ENCODE measurements around the gene CRYL1.

The CRYL1 gene

DNA sequence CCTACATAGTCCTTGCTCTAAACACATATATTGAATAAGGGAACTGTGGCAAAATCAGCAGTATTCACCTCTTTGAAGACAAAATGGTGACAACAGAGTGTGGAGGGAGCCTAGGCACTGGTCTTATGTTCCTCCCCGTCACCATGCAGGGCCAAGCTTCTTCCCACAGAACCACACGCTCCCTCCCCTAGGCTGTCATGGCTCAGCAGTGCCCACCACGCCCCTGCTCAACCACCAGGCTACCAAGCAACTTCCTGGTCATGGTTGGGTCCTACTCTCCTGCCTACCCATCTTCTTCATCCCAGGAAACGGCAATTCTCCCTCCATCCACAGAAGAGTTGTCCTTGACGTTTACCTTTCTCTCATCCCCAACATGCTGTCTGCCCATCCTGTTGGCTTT lies 126.1 kb downstream of the CRYL1 start:
- DNase-seq (ENCODE audit: low read depth), result no peak

DNA sequence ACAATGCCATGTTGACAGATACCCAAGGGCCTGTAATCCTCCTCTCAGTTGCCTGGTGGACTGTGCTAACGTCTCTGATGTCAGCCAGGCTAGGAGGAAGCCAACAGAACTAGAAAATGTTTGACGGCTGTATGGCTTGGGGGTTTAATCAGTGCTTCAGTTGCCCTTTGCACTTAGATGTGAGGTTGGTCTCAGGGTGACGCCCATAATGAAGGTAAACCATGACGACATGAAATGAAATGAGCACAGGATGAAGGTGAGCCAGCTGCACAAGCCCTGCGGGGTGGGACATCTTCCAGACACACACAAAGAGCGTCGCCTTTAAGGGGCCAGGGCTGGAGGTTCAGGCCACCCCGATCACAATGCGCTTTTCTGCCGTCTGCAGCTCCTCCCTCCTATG lies 127.2 kb downstream of the CRYL1 start:
- DNase-seq (ENCODE audit: low read depth), result no peak

DNA sequence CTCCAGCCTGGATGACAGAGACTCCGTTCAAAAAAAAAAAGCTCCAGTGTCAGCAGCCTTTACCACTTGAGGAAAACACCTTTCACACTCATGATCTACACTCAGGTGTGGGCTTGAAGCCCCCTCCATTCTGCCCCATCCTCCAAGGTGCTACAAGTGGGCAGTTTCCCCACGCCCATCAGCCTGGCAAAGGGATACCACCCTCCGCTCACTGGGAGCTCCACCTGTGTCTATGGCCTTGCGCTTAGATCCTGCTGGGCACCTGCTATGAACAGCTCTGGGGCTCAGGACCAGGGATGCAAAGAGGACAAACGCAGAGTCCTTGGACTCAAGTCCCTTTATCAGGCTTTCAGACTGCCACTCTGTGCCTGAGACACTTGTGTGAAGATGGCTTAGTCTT lies 127.8 kb downstream of the CRYL1 start:
- no peak for DNase-seq (ENCODE audit: low read depth)

DNA sequence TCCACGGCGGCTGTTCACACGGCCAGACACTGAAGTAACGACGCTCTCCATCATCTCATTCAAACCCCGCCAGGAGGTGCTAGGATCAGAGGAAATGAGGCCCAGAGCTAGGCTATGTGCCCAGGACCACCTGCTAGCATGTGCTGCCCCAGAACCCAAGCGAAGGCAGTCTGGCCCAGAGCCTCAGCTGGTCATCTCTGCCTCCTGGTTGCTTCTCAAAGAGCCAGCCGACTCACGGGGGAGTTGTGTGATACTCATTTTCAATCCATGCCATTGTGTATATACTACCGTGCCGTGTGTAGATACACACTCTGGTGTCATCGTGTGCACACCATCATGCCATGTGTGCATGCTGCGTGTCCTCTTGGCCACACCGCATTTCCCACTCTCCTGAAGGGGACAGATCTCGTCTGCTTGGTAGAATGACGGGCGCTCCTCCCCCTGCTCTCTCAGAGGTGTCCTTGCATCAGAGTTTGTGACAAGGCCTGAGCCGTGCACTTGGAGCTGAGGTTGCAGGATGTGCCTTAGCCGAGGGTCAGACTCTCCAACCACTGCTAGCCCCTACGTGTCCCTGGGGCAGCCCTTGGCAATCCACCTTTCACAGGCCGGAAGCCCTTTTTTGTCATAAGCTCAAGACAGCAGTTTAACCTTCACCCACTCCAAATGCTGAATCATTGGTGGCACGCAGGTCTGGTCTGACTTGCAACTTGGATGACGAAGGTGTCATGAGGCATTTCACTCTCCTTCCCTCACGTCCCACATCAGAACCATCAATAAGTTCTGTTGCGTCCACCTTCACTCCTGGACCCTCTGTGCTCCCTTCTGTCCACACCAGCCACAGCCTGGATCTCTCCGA lies 130.4 kb downstream of the CRYL1 start:
- DNase-seq (ENCODE audit: low read depth), result no peak

DNA sequence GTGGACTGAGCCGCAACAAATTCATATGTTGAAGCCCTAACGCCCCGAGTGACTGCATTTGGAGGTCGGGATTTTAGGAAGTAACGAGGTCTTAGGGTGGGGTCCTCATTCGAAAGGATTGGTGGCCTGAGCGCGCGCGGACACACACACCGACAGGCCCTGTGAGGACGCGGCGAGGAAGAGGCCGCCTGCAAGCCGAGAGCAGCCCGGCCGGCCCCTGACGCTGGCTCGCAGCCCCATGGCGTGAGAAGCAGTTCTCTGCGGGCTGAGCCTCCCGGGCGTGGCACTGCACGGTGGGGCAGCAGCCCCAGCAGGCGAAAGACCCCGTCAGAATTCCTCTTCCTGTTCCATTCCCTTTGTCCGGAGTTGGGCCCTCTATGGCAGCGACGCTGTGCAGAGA lies 131.2 kb downstream of the CRYL1 start:
- no peak for DNase-seq (ENCODE audit: low read depth)

DNA sequence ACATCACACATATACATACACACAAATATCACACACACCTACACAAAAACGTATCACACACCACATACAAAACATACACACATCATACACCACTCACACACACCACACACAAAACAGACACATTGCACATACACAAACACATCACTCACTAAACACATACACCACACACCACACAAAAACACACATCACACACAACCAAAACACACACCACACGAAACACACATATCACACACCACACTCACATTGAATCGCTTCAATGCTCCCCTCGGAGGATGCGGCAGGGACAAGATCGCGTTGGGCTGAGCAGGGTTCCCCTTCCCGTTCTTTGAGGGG lies 131.5 kb downstream of the CRYL1 start:
- DNase-seq (ENCODE audit: low read depth), result no peak

DNA sequence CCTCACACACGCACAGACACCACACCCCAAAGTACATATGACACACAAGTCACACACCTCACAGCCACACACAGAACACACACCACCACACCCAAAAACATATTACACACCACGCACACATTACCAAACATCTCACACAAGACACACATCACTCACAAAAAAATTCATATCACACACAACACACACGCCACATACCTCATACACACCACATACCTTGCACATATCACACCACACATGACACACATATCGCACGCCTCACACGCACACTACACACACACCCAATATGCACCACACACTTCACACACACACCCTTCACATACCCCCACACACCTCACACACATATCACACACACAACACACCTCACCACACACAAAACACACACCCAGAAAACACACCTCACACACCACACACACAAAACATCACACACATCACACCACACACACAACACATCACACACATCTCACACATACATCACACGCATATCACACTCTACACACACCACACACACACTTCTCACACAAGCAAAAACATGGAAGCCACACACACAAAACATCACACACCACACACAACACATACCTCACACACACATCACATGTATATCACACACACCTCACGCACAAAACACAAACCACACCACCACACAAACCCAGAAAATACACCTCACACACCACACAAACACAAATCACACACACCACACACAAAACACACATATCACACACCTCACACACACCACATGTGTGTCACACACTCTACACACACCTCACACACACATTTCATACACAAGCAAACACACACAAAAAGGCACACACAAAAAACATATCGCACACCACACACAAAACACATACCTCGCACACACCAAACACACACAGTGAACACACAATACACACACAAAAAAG lies 132.1 kb downstream of the CRYL1 start:
- DNase-seq (ENCODE audit: low read depth), result no peak

DNA sequence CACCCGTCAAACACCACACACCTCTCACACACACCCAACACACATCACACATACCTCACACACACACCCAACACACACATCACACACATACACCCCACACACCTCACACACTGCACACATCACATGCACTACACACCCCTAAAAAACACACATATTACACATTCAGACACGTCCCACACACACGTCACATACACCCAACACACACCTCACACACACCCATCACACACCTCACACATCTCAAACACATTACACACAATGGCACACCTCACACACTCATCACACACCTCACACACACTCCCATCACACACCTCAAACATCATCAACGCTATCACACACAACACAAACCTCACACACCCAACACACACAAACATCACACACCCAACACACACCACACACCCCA lies 133.1 kb downstream of the CRYL1 start:
- DNase-seq (ENCODE audit: low read depth), result no peak

DNA sequence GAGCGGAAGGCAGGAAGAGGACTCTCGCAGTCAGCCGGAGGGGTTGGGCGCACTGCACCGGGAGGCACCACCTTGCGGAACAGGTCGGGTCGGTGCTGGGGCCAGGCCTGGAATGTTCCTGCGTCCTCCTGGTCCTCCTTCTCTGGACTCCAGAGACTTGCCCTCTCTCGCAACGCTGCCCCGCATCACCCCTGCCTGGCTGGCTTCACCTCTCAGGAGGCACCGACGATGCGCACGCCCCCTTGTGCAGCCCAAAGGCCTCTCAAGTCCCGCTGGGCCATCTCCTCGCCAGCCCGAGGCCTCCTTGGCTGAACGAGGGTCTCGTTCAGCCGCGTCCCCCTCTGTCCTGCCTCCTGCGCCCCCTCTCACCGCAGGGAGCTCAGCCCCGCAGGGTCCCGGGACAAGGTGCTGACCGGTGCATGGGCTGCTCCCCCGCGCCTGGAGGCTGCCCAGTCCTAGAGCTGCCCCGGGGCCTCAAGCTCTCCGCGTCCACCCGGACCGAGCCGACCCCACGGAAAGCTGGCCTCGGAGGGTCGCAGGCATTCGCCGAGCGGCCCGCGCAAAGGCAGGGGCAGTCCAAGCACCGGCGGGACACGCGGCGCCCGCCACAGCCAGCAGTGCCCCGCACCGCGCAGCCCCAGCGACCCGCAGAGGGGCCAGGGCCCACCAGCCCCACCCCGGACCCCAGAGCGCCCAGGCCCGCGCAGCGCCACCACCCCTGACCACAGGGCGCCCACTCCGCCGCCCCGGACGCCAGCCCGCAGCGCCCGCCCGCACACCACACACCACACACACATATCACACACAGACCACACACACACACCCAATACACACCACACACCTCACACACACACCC lies 133.8 kb downstream of the CRYL1 start:
- DNase-seq (ENCODE audit: low read depth), result no peak

DNA sequence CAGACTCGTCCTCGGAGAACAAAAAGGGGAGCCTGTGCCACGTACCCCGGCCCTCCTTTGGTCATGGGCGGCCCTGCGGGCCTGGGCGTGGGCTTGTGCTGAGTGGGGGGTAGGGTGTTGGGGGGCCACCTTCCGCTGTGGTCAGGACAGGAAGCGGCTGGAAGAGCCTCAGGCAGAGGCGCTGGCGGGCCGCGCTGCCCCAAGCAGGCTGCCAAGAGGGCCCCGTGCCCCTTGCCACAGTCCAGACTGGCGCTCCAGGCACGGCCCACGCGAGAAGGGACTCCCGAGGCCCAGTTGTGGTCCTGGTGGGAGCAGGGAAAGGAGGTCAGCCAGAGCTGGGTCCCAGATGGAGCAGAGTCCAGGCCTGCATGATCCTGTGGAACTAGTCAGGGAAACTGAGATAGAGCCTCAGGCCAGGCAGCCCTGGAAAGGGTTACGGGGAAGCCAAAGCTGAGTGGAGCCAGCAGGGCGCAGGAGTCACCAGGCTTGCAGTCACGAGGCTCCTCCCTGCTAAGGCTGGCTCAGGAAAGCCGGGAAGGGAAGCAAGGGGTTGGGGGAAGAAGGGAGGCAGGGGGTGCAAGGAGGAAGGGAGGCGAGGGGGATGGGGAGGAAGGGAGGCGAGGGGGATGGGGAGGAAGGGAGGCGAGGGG lies 135.0 kb downstream of the CRYL1 start:
- no peak for DNase-seq (ENCODE audit: low read depth)

DNA sequence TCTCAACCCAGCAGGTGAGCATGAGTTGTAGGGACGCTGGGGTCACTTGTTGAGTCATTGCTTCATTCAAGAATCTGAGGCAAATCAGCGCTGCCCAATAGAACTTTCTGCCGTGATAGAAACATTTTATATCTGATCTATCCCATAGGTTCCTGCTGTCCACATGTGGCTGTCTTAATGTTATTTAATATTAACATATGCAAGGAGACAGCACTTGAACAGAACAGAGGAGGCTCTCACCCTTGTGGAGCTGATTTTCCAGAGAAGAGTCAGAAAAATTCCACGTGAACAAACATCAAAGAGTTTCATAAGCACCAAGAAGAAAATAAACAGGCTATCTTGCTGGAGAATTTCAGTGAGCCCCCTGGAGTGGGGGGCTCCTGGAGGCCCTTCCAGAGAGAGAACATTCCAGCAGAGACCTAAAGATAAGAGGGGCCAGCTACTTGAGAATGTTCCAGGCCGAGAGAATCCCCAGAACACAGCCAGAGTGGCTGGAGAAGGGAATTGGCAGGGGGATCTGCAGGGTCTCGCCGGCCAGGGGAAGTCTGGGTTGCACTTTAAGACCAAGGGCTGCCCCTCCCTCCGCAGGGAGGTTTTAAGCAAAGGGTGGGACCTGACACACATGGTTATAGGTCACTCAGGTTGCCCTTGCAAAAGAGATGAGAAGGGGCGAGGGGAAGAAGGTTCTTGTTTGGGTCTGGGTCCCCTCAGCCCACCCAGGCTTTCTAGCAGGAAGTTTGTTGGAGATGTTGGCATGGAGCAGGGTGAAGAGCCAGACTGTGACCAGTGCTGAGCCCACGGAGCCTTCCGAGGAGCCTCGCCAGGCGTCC lies 135.7 kb downstream of the CRYL1 start:
- no peak for DNase-seq (ENCODE audit: low read depth)

DNA sequence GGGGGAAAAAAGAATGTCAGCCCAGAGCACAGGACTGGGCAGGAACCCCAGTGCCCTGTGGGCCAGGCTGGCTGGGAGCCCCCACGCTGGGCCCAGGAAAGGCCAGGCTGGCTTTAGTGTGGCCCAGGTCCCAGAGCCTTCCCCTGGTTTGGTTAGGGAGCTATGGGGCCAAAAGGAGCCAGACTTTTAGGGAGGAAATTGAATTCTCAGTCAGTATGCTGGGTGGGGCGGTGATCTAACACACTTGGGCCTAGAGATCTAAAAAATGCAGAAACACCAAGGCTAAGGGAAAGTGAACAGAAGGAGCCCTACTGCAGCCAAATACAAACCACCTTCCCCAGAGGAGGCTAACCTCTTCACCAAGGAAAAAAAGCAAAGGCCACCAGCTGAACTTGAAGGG lies 137.5 kb downstream of the CRYL1 start:
- DNase-seq (ENCODE audit: low read depth), result no peak

DNA sequence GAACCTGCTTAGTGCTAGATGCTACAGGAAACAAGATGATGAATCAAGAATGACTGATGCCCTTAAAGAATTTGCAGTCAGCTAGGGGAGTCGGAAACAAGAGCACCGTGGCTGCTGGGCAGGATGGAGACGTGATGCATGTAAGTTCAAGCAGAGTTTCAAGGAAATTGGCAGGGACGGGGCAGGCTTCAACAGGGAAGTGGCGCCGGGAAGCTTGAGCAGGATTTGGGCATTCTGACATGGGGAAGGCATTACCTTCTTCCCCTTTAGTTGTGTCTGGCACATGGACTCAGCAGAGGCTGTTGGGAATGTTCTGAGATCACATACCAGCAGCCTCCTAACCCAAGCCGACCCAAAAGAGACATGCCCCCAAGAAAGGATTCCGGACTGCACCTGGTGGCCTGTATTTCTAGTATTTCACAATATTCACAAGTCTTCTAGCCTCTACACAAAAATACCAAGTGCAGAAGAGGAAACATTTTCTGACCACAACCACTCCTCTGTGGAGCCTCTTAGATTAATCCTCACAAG lies 138.2 kb downstream of the CRYL1 start:
- no peak for DNase-seq (ENCODE audit: low read depth)

DNA sequence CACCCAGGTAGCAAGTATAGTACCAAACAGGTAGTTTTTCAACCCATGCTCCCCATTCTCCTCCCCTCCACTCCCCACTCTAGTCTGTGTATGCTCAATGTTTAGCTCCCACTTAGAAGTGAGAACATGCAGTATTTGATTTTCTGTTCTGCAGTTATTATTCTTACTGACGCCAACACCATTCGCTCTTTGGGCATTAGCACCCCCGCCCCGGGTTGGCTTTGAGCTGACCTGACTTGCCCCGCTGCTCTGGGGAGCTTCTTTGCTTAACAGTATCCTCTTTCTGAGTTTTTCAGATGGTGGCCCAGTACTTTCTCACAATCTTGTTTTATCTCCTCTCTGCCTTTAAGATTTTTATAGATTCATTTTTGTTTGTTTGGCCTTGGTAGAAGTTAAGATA lies 138.7 kb downstream of the CRYL1 start:
- DNase-seq (ENCODE audit: low read depth), result no peak

DNA sequence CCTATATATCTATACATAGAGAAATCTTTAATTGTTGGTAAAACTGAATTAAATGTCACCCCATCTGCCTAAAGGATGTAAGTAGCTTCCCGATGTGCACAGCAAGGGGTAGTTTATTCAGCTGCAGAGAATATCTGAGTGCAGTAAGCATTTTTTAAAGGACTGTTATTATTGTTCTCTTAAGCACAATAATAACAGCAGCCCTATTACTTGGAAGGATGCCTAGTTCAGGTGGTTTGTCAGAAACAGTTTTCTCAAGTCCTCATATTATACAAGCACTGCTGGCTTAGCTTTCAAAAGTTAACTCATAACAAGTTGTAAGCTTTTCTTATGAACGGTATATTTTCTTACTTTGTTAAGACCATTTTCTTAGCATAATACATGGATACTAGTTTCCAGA lies 142.6 kb downstream of the CRYL1 start:
- DNase-seq (ENCODE audit: low read depth), result no peak

DNA sequence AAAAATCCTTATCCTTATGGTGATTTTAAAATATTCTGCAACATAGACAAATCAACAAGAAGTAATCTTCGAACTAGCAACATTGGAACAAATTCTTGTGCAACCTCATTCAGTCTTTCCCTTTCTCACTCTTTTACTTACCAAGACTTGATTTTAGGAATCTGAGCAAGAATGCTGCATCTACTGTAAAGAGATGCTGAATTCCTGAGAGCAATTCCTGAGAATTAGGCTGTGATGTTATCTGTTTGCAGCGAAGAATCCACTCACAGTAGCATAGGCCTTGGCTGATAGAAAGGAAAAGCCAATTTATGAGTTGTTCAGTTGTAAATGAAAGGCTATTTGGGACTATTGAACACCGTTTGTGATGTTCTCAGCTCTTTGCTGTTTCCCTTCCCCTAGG lies 144.3 kb downstream of the CRYL1 start:
- DNase-seq (ENCODE audit: low read depth), result no peak

DNA sequence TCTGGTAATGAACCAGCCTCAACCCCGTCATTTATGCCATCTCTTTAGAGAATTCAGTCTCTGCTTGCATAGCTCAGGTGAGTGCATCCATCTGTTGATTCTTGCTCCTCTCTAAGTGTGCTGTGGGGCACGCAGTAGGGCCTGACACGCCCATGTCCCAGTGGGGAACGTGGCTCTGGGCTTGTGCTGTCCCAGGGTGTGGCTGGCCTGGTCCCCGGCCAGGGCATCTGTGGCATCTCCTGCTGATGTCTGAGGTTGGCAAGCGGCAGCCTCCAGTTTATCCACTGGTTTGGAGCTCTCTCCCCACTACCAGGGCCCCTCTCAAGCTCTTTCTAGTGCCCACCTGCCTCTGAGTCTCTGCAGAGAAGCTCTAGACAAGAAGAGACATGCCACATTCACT lies 146.9 kb downstream of the CRYL1 start:
- DNase-seq (ENCODE audit: low read depth), result no peak

DNA sequence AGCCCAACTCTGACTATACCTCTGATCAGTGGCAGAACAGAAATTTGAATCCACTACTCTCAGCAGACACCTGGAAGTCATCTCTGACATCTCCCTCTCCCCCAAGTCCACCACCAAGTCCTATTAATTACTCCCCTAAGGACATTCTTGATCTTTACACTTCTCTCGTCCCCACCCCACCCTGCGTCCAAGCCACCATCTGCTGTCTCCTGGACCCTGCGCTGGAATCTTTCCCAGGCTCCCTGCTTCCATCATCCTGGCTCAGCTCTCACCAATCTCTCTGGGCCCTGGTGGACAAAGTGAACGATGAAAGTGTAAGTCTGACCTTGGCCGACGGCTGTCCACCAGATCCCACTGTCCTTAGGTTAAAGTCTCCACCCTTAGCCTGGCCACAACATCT lies 147.9 kb downstream of the CRYL1 start:
- DNase-seq (ENCODE audit: low read depth), result no peak

DNA sequence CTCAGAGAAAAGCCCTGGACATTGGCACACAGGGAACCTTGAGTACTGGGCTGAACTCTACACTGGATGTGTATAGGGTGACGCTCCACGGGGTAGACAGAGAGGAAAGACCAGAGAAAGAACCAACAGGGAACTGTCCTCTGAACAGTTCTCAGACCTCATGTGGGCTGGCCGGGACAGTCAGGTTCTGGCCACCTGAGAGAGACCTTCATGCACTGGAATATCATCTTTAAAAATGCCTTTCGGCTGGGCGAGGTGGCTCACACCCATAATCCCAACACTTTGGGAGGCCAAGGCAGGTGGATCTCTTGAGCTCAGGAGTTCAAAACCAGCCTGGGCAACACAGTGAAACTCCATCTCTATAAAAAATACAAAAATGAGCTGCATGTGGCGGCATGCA lies 149.8 kb downstream of the CRYL1 start:
- DNase-seq (ENCODE audit: low read depth), result no peak

DNA sequence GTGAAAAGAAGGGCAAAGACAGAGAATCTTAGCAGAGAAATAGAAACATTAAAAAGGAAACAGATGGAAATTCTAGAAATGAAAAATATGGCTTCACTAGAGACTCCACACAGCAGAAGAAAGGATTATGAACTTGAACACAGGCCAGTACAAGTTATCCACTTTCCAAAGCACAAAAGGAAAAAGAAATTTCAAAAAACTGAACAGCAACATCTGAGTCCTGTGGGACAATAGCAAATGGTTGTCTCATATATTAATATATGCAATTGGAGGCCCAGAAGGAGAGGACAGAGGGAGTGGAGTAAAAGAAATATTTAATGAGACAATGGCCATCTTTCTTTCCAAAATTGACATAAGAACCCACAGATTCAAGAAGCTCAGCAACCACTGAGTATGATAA lies 151.8 kb downstream of the CRYL1 start:
- DNase-seq (ENCODE audit: low read depth), result no peak

DNA sequence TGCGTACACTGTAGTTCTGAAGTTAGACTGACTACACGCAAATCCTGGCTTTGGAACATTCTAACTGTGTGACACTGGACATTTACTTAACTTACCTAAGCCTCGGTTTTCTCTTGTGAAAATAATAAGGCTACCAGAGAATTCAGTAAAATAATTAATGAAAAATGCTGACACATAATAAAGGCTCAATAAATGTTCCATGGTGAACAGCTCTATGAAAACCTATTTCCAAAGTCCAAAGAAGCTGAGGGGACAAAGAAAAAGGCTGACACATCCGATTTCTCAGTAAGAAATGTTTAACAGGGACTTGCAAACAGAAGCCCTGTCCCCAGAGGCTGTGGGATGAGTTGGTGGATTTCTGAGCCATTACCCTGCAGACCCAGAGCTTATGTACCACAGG lies 153.8 kb downstream of the CRYL1 start:
- no peak for DNase-seq (ENCODE audit: low read depth)
